HEK293 (cell line): ENCODE measurements around the gene VEZF1.

Experiments
- CTCF ChIA-PET: fragments of 350-600 bp; formaldehyde crosslinking; extraction: SDS; loops from one replicate; lab custom pipeline; 2021; ENCODE audit warnings: antibody characterized with exemption; lab: Yijun Ruan, JAX
- POLR2A ChIA-PET: fragments of 300-600 bp; formaldehyde crosslinking; extraction: SDS; loops from one replicate; lab custom pipeline; 2020; ENCODE audit warnings: antibody characterized with exemption, inconsistent platforms; lab: Yijun Ruan, JAX
- H3K27ac ChIP-seq: fragments of 200-500 bp; sonication (Bioruptor generic); 2 replicates; pipeline ENCODE4 v1.5.1; 2014; ENCODE audit warnings: low read depth, low read length, control low read depth, inconsistent platforms; ENCODE audit errors: extremely low read depth
- H3K36me3 ChIP-seq, 2 experiments: fragments of 200-500 bp in 1 of 2; sonication (Bioruptor generic) in 1 of 2; 1 replicate in 1 of 2; 2 replicates in 1 of 2; pipeline ENCODE4 v1.5.1; 2014 to 2017; ENCODE audit warnings: inconsistent platforms in 2 of 2, low read length in 2 of 2; ENCODE audit not compliant: control insufficient read depth in 2 of 2, insufficient read depth in 1 of 2
- H3K4me1 ChIP-seq: fragments of 200-500 bp; sonication (Bioruptor generic); 2 replicates; pipeline ENCODE4 v1.5.1; 2014; ENCODE audit warnings: mild to moderate bottlenecking, low read length, inconsistent platforms; ENCODE audit not compliant: control insufficient read depth, insufficient read depth
- H3K4me3 ChIP-seq: 2 replicates; pipeline ENCODE4 v1.5.1; 2011; ENCODE audit warnings: low read depth, mild to moderate bottlenecking, control low read depth, low read length, moderate library complexity
- H3K9me3 ChIP-seq: fragments of 200-500 bp; sonication (Bioruptor generic); 2 replicates; pipeline ENCODE4 v1.5.1; 2014; ENCODE audit warnings: low read depth, low read length, inconsistent platforms; ENCODE audit not compliant: control insufficient read depth, insufficient read depth
- EGR2 ChIP-seq: fragments of 450-650 bp; formaldehyde crosslinking; IDR thresholded peaks from 2 replicates; pipeline ENCODE4 v1.5.1; 2016; ENCODE audit warnings: low read depth, missing biosample characterization, missing genetic modification characterization
- GFI1B ChIP-seq: fragments of 450-650 bp; formaldehyde crosslinking; IDR thresholded peaks from 2 replicates; pipeline ENCODE4 v1.5.1; 2016; ENCODE audit warnings: missing biosample characterization, missing genetic modification characterization
- IKZF3 ChIP-seq: fragments of 450-650 bp; IDR thresholded peaks from 2 replicates; pipeline ENCODE4 v1.5.0; 2018; ENCODE audit warnings: missing biosample characterization, mild to moderate bottlenecking, missing genetic modification characterization, moderate library complexity
- KLF1 ChIP-seq: fragments of 450-650 bp; formaldehyde crosslinking; IDR thresholded peaks from 2 replicates; pipeline ENCODE4 v1.5.1; 2016; ENCODE audit warnings: missing biosample characterization, missing genetic modification characterization
- PRDM4 ChIP-seq: fragments of 450-650 bp; formaldehyde crosslinking; IDR thresholded peaks from 2 replicates; pipeline ENCODE4 v1.5.1; 2017; ENCODE audit warnings: missing biosample characterization, missing genetic modification characterization
- SP2 ChIP-seq: fragments of 450-650 bp; formaldehyde crosslinking; IDR thresholded peaks from 2 replicates; pipeline ENCODE4 v1.5.1; 2016; ENCODE audit warnings: missing biosample characterization, missing genetic modification characterization
- SP3 ChIP-seq: fragments of 450-650 bp; formaldehyde crosslinking; IDR thresholded peaks from 2 replicates; pipeline ENCODE4 v1.5.1; 2016; ENCODE audit warnings: missing biosample characterization, missing genetic modification characterization
- WT1 ChIP-seq: fragments of 450-650 bp; formaldehyde crosslinking; IDR thresholded peaks from 2 replicates; pipeline ENCODE4 v1.5.1; 2016; ENCODE audit warnings: missing biosample characterization, missing genetic modification characterization
- ZBTB1 ChIP-seq: fragments of 450-650 bp; formaldehyde crosslinking; IDR thresholded peaks from 2 replicates; pipeline ENCODE4 v1.5.1; 2016; ENCODE audit warnings: missing biosample characterization, missing genetic modification characterization
- ZBTB11 ChIP-seq: fragments of 450-650 bp; formaldehyde crosslinking; conservative IDR thresholded peaks from 2 replicates; pipeline ENCODE4 v1.5.1; 2016; ENCODE audit warnings: low read depth, missing biosample characterization, missing genetic modification characterization
- ZBTB26 ChIP-seq: fragments of 450-650 bp; formaldehyde crosslinking; optimal IDR thresholded peaks from 2 replicates; pipeline ENCODE3; 2016; ENCODE audit warnings: missing biosample characterization, mild to moderate bottlenecking, missing genetic modification characterization
- ZBTB44 ChIP-seq: fragments of 450-650 bp; IDR thresholded peaks from 2 replicates; pipeline ENCODE4 v1.5.1; 2018; ENCODE audit warnings: missing biosample characterization, mild to moderate bottlenecking, missing genetic modification characterization
- ZNF10 ChIP-seq: fragments of 450-650 bp; formaldehyde crosslinking; IDR thresholded peaks from 2 replicates; pipeline ENCODE4 v1.5.1; 2017; ENCODE audit warnings: missing biosample characterization, missing genetic modification characterization
- ZNF112 ChIP-seq: fragments of 450-650 bp; formaldehyde crosslinking; IDR thresholded peaks from 2 replicates; pipeline ENCODE4 v1.5.0; 2017; ENCODE audit warnings: missing biosample characterization, missing genetic modification characterization
- ZNF169 ChIP-seq: fragments of 450-650 bp; formaldehyde crosslinking; IDR thresholded peaks from 2 replicates; pipeline ENCODE4 v1.5.1; 2016; ENCODE audit warnings: missing biosample characterization, missing genetic modification characterization
- ZNF2 ChIP-seq: fragments of 450-650 bp; formaldehyde crosslinking; IDR thresholded peaks from 2 replicates; pipeline ENCODE4 v1.5.1; 2016; ENCODE audit warnings: missing biosample characterization, missing genetic modification characterization
- ZNF239 ChIP-seq: fragments of 450-650 bp; formaldehyde crosslinking; IDR thresholded peaks from 2 replicates; pipeline ENCODE4 v1.5.1; 2016; ENCODE audit warnings: missing biosample characterization, missing genetic modification characterization
- ZNF335 ChIP-seq: fragments of 450-650 bp; formaldehyde crosslinking; conservative IDR thresholded peaks from 2 replicates; pipeline ENCODE4 v1.5.1; 2016; ENCODE audit warnings: missing biosample characterization, missing genetic modification characterization
- ZNF366 ChIP-seq: fragments of 450-650 bp; formaldehyde crosslinking; conservative IDR thresholded peaks from 2 replicates; pipeline ENCODE4 v1.5.1; 2016; ENCODE audit warnings: missing biosample characterization, missing genetic modification characterization
- ZNF394 ChIP-seq: fragments of 450-650 bp; formaldehyde crosslinking; IDR thresholded peaks from 2 replicates; pipeline ENCODE4 v1.5.1; 2016; ENCODE audit warnings: missing biosample characterization, missing genetic modification characterization, mild to moderate bottlenecking, moderate library complexity, borderline replicate concordance
- ZNF404 ChIP-seq: fragments of 450-650 bp; formaldehyde crosslinking; IDR thresholded peaks from 2 replicates; pipeline ENCODE4 v1.5.1; 2017; ENCODE audit warnings: missing biosample characterization, missing genetic modification characterization
- ZNF571 ChIP-seq: fragments of 450-650 bp; formaldehyde crosslinking; IDR thresholded peaks from 2 replicates; pipeline ENCODE4 v1.5.0; 2017; ENCODE audit warnings: missing biosample characterization, missing genetic modification characterization
- ZNF600 ChIP-seq: fragments of 450-650 bp; formaldehyde crosslinking; IDR thresholded peaks from 2 replicates; pipeline ENCODE4 v1.5.1; 2016; ENCODE audit warnings: missing biosample characterization, missing genetic modification characterization
- ZNF777 ChIP-seq: fragments of 450-650 bp; formaldehyde crosslinking; IDR thresholded peaks from 2 replicates; pipeline ENCODE4 v1.5.1; 2017; ENCODE audit warnings: missing biosample characterization, missing genetic modification characterization, borderline replicate concordance
- ZNF791 ChIP-seq: fragments of 450-650 bp; formaldehyde crosslinking; IDR thresholded peaks from 2 replicates; pipeline ENCODE4 v1.5.1; 2016; ENCODE audit warnings: missing biosample characterization, missing genetic modification characterization
- ZNF830 ChIP-seq: fragments of 450-650 bp; IDR thresholded peaks from 2 replicates; pipeline ENCODE4 v1.5.0; 2018; ENCODE audit warnings: missing biosample characterization, missing genetic modification characterization, low read depth, mild to moderate bottlenecking, moderate library complexity
- ZNF843 ChIP-seq: fragments of 450-650 bp; formaldehyde crosslinking; IDR thresholded peaks from 2 replicates; pipeline ENCODE4 v1.5.1; 2016; ENCODE audit warnings: missing biosample characterization, missing genetic modification characterization
- ZXDB ChIP-seq: fragments of 450-650 bp; formaldehyde crosslinking; IDR thresholded peaks from 2 replicates; pipeline ENCODE4 v1.5.1; 2016; ENCODE audit warnings: missing biosample characterization, missing genetic modification characterization

Gene VEZF1

GRCh38 chr17:57949649-57950048 is 38.4 kb downstream of the VEZF1 start:
- no peak overlapping the region for H3K27ac ChIP-seq
- peaks cover 56% of the 10 kb centered on the region for H3K4me1 ChIP-seq
- CTCF ChIA-PET = interaction anchor here (1.0 to 6.0 kb wide), 6 partner anchors 10 to 91 kb away, joined by 4 to 38 read pairs (median 10); no protein-coding TSS in a partner anchor
- no peak overlapping the region for H3K4me3 ChIP-seq
- no peaks in the 10 kb centered on the region for H3K36me3 ChIP-seq
- no peaks in the 10 kb centered on the region for H3K9me3 ChIP-seq
- TF ChIP-seq ZNF791 (tag by site-specific recombination) (no peak), WT1 (tag by site-specific recombination) (no peak), ZBTB44 (tag by site-specific recombination) (no peak), IKZF3 (tag by site-specific recombination) (no peak), KLF1 (tag by site-specific recombination) (peak; percentile 82), ZNF830 (tag by site-specific recombination) (no peak), ZNF366 (tag by site-specific recombination) (no peak), SP3 (no peak), ZNF600 (tag by site-specific recombination) (0 out of 2 replicates have a peak, but pooled peaks have one; percentile 9), ZBTB26 (tag by site-specific recombination) (no peak), ZNF335 (tag by site-specific recombination) (no peak), ZNF169 (tag by site-specific recombination) (no peak), ZBTB11 (no peak), GFI1B (tag by site-specific recombination) (no peak), ZNF112 (no peak), ZNF777 (no peak), ZNF843 (tag by site-specific recombination) (no peak), ZBTB1 (tag by site-specific recombination) (no peak), ZNF571 (no peak), ZXDB (tag by site-specific recombination) (no peak), EGR2 (tag by site-specific recombination) (0 out of 2 replicates have a peak, but pooled peaks have one; percentile 9), ZNF2 (tag by site-specific recombination) (no peak), SP2 (tag by site-specific recombination) (no peak), ZNF239 (no peak), ZNF394 (no peak), ZNF10 (no peak), PRDM4 (0 out of 2 replicates have a peak, but pooled peaks have one; percentile 42), ZNF404 (tag by site-specific recombination) (no peak)
- POLR2A ChIA-PET = interaction anchor here (1.9 to 2.1 kb wide), 2 partner anchors 14 to 58 kb away, joined by 6 to 13 read pairs; partner anchors contain the start of gene SRSF1
